Activated CD4-positive, alpha-beta T cell treated with anti-CD3 and anti-CD28 coated beads, Interleukin-2, amount 50 U/mL, for 24 hours (primary cell): ENCODE data around the gene SEPTIN5.

Experiments
- DNase-seq, 2 donors: peaks; one replicate each; pipeline ENCODE4 v3.0.0-alpha.2; 2020; ENCODE audit warnings: low read depth in 1 of 2, low spot score in 1 of 2

SEPTIN5 gene

GRCh38 chr22:19705181-19705934 lies 8.9 kb upstream of the SEPTIN5 start:
- DNase-seq = no peak

GRCh38 chr22:19706661-19707151 lies 7.6 kb upstream of the SEPTIN5 start:
- DNase-seq = no peak

GRCh38 chr22:19707347-19708290 lies 6.7 kb upstream of the SEPTIN5 start:
- no peak for DNase-seq

DNA sequence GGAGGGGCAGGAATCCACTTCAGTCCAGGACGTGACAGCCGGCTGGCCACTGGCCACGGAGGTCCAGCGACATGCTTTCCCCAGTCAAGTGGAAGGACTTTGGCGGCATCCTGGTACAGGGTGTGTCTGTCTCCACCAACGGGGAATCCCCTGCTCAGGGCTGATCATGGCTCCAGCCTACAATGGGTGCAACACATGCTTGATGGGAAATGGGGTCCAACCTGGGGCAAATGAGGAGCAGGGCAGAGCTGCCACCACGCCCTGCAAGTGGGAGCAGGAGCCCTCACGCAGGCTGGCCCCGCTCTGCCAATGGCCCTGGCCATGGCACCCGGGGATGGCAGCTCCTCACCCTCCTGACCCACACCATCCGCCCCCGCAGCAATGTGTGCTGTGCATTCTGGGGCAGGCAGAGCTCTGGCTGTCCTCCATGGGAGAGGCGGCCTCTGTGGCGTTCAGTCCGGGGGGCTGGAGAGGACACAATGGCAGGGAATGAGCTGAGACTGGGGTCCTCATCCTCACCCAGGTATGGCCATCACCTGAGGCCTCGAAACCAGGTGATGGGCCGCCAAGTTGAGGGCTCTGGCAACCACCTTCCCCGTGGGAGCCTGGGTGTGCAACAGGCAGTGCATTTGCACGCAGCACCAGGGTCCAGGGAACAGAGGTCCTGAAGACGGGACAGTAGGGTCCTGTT lies 5.8 kb upstream of the SEPTIN5 start:
- no peak for DNase-seq

- no peak for DNase-seq
Observed at GRCh38 chr22:19709063-19709769, 5.1 kb upstream of the SEPTIN5 start.

DNA sequence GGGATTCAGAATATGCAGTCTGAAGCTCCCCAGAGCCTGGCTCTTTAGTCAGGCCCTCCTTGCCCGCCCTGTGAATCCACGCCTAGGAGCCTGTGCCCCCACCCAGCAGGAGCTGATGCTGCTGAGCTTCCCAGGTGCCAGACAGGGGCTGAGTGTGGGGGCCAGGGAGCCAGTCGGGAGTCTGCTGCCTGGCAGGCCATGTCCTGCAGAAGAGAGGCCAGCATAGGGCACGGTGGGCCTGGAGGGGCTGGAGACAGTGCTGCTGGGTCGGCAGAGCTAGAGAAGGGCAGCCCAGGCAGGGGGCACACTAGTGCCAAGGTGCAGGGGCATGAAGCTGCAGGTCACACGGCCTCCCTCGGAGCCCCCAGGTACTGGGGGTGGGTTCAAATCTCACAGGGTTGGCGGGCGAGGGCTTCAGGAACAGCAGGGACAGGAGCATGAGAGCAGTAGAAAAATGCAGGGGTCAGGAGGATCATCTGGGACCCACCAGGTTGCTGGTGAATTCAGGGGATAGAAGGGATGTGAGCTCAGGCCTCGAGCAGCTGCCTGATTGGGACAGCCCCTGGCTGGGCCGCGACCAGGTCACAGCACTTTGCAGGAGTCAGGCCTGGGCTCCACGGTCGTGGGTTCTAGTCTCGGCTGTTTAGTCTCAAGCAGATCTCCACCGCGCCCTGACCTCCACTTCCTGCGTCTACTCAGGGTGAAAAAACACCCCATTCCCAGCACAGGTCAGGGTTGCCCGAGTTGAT lies 4.1 kb upstream of the SEPTIN5 start:
- no peak for DNase-seq

DNA sequence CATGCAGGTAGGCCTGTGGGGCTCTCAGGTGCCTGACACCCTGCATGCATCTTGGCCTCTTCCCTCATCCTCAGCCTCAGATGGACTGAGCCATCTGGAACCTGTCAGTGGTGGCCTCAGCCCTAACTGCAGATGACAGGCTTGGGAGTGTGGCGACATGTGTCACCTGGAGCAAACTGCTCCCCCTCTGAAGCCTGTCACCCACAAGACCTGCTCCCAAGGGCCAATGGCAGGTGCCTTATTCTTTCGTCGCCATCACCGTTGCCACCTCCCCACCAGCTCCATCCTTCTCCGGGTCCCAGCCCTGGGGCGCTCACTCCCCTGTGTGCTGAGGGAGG lies 3.6 kb upstream of the SEPTIN5 start:
- DNase-seq = no peak

DNA sequence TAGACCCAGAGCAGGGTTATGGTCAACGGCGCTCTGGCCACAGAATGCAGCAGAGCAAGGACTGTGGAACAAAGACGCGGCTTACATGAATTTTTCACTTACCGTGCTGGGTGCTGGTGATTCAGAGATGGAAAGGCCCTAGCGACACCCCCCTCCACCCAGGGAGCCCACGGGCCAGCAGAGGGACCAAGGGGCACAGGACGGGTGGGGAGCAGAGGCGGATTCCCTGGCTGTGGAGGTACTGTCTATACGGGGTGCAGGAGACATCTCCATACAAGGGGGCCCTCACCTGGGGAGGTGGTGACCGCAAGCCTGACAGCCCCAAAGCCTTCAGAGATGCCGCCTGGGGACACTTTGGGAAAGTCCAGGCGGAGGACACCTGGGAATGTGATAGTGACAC lies 1.1 kb upstream of the SEPTIN5 start:
- DNase-seq = no peak

DNA sequence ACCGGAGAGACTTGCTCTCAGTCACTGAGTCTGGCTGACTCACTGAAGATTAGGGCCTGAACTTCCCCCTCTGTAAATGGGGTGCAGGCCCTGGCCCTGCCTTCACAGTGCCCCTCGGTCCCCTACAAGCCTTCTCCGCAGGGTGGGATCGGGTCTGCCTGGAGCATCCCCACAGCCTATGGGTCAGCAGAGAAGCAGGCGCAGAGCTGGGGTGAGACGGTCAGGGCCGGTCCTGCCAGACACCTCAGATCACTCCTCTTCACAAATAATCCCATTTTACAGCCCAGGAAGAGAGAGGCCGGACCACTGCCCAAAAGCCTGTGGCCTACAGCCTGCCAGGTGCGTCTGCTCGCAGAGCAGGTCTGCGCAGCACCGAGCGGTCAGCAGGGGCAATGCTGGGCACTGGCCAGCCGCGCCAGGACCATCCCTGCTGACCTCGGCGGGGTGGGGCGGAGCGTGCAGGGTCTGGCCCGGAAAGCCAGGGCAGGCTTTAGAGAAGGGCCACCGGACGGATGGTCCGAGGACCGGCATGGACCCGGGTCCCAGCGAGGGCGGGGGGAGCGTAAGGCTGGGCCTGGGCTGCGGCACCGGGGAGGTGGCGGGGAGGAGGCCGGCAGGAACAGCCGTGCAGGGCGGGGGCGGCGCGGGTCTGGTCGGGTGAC lies 522 bp upstream of the SEPTIN5 start:
- no peak for DNase-seq

GRCh38 chr22:19715188-19715930 lies 1.1 kb downstream of the SEPTIN5 start:
- DNase-seq = no peak

- no peak for DNase-seq
Observed at GRCh38 chr22:19716041-19716828, 1.9 kb downstream of the SEPTIN5 start.

DNA sequence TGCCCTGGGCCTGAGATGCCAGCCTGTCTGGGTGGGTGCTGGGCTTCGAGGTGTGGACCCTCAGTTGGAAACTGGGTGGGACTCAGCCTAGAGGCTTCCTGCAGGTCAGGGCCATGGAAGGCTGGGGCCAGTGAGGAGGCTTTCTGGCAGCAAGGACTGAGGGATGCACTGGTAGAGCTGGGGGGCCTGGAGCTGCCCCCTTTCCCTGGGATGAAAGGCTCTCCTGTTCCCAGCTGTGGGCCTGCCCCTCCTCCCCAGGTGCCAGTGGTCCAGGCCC lies 2.5 kb downstream of the SEPTIN5 start:
- no peak for DNase-seq

GRCh38 chr22:19717181-19717580 lies 2.9 kb downstream of the SEPTIN5 start:
- DNase-seq = no peak

GRCh38 chr22:19717691-19718455 lies 3.6 kb downstream of the SEPTIN5 start:
- peak; percentile 61 to 68 for DNase-seq

- DNase-seq = no peak
Observed at GRCh38 chr22:19718456-19719049, 4.2 kb downstream of the SEPTIN5 start.

DNA sequence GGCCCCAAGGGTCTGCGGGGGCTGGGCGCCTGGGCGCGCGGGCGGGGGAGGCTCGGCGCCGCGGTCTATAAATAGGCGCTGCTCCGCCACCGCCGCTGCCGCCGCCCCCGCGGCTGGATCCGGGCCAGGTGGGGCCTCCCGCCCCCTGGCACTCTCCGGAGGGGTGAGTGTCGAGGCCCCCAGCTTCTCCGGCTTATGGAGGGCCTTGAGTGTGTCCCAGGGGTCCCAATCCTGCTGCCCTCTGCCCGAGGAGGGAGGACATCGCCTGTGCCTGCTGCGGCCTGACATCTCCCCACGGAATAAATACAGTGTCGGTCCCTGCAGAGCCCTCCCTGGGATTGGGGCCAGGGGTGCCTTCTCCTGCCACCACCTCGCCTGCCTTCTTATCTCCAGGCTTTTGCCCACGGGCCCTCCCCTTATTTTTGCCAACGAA lies 4.8 kb downstream of the SEPTIN5 start:
- DNase-seq = no peak

GRCh38 chr22:19719488-19720021 lies 5.3 kb downstream of the SEPTIN5 start:
- no peak for DNase-seq
